HG02610 (cell line): ENCODE measurements around the gene ZNF175.

Experiments
- ATAC-seq: cut with Tn5 transposase; IDR thresholded peaks from one replicate; pipeline ENCODE4 v1.9.1; 2021; ENCODE audit warnings: mild to moderate bottlenecking, moderate library complexity; ENCODE audit not compliant: unreplicated experiment

The ZNF175 gene

DNA sequence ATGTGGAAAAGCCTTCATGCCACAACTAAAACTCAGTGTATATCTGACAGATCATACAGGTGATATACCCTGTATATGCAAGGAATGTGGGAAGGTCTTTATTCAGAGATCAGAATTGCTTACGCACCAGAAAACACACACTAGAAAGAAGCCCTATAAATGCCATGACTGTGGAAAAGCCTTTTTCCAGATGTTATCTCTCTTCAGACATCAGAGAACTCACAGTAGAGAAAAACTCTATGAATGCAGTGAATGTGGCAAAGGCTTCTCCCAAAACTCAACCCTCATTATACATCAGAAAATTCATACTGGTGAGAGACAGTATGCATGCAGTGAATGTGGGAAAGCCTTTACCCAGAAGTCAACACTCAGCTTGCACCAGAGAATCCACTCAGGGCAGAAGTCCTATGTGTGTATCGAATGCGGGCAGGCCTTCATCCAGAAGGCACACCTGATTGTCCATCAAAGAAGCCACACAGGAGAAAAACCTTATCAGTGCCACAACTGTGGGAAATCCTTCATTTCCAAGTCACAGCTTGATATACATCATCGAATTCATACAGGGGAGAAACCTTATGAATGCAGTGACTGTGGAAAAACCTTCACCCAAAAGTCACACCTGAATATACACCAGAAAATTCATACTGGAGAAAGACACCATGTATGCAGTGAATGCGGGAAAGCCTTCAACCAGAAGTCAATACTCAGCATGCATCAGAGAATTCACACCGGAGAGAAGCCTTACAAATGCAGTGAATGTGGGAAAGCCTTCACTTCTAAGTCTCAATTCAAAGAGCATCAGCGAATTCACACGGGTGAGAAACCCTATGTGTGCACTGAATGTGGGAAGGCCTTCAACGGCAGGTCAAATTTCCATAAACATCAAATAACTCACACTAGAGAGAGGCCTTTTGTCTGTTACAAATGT, 16.4 kb downstream of the ZNF175 start:
- ATAC-seq = no peak

GRCh38 chr19:51589511-51589910, 18.4 kb downstream of the ZNF175 start:
- no peak for ATAC-seq

GRCh38 chr19:51590441-51590840, 19.4 kb downstream of the ZNF175 start:
- no peak for ATAC-seq

DNA sequence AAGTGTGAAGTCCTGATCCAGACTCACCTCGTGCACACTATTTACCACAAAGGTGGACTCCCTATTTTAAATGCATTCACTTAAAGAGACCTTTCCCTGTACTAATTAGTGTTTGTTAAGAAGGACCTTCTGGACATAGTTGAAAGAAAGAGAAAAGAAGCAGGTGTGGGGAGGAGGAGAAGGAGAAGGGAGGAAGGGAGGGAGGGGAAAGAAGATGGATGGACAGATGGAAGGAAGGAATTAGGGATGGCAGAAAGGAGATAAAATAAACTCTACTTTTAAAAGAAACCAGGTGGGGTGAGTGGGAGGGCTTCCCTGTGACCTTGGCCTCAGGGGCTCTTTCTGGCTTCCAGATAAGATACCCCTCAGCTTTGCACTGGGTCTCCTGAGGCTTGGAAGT, 21.4 kb downstream of the ZNF175 start:
- no peak for ATAC-seq

DNA sequence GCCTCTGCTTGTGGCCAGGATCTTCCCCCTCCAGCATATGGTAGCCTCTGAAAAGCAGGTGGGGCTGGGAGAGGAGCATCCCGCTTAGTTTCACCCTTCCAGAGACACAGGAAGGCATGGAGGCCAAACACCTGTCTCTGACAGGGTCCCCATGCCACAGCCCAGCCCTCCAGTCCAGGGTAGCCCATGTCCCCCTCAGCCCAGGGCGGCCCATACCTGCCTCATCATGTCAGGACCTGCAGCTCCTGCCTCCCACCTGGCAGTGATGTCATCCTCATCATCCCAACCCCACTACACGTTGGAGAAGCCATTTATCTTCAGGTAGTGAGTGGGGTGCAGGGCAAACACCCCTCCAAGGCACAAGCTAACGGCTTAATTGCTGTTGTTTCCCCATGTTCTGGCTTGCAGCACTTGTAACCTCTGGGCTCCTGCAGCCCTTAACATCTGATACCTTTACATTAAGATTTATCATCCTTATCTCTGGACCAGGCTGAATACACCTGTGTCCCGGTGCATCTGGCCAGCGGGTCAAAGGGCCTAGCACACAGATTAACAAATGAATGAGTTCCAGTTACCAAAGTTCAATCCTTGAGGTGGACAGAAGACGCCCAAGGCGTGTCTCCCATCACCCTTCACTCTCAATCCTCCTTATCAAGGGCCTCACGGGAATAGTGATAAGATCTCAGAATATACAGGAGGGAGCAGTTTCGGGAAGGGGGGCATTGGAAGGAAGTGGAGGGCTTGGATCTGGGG, 22.2 kb downstream of the ZNF175 start:
- ATAC-seq = no peak

- ATAC-seq = peak; percentile 91
Measured at GRCh38 chr19:51593969-51594773, 23.1 kb downstream of the ZNF175 start.

DNA sequence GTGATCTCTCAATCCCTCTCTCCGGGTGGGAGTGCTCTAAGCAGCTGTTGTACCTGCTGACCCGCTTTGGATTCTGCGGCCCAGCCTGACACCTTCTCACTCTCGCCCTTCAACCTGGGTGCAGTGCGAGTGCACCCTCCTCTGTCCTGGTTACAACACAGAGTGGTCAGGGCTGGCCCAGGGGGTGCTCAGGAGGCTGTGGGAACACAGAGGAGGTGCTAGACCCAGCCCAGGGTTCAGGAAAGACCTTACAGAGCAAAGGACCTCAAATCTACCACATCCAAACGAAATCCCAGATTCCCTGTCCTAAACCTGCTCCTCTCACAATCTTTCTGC, 23.7 kb downstream of the ZNF175 start:
- no peak for ATAC-seq

- no peak for ATAC-seq
Measured at GRCh38 chr19:51595190-51596175, 24.4 kb downstream of the ZNF175 start.

DNA sequence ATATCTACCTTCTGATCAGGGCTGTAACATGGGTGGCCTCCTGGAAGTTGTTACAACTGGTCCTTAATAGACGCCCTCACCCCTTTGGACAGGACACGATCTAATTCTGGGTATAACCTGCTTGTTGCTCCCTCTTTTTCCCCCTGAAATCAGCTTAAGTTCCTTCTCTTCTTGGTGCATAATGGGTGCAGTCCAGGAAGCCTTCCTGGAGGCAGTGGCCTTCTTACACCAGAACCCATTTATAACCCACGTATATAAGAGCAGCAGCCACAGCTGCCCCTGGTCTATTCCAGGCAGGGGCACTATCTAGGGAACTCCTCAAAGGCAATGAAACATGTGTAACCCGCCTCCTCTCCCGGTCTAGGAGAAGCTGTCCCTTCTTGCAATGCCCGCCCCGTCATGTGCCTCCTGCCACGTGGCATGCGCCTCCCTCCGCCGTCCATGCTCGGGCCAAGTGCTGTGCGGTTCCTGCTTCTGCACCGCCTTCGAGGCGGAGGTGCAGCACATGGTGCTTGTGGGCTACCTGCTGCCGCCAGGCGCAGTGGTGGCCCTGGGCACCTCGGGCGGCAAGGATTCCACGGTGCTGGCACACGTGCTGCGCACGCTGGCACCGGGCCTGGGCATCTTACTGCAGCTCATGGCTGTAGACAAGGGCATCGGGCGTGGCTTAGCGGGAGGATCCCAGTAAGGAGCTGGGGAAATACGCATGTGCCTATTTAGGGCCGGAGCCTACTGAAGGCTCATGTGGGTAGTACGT, 27.3 kb downstream of the ZNF175 start:
- no peak for ATAC-seq

- ATAC-seq = no peak
Measured at GRCh38 chr19:51599084-51599483, 28.0 kb downstream of the ZNF175 start.

- no peak for ATAC-seq
Measured at GRCh38 chr19:51600940-51601580, 30.0 kb downstream of the ZNF175 start.

- no peak for ATAC-seq
Measured at GRCh38 chr19:51602189-51602854, 31.2 kb downstream of the ZNF175 start.

- ATAC-seq = peak; percentile 86
Measured at GRCh38 chr19:51607077-51607476, 36.0 kb downstream of the ZNF175 start.

- no peak for ATAC-seq
Measured at GRCh38 chr19:51607920-51608562, 37.0 kb downstream of the ZNF175 start.

DNA sequence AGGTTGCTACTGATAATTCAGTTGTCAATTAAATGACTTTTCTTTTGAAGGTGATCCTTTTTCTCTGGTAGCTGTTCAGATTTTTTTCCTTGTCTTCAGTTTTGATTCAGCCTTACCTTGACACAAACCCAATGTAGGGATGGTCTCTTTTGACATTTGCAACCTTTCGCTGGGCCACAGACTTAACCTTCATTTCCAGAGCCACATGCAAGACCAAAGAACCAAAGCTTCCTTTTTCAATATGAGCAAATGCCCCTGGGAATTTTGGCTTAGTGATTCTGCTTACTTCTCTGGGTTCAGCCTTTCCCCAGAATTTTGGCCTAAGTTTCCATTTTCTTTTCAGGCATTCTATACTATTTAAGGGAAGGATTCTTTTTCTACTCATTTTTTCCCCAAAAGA, 39.5 kb downstream of the ZNF175 start:
- no peak for ATAC-seq

DNA sequence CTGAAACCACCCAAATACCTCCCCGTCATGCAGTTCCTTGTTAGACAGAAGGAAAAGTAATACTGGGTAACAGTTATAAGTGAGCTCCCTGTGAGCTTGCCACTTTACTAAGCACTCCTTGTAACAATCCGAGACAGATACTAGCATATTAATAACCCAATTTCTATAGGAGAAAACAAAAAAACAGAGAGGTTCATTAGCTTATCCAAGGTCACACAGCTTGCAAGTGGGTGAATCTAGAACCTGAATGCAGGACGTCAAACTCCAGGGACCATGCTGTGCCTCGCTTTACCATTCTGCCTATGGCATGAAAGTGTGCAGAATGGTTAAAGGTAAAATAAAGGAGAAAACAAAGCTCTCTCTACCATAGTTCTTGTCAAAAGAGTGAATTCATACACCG, 43.7 kb downstream of the ZNF175 start:
- ATAC-seq = no peak

DNA sequence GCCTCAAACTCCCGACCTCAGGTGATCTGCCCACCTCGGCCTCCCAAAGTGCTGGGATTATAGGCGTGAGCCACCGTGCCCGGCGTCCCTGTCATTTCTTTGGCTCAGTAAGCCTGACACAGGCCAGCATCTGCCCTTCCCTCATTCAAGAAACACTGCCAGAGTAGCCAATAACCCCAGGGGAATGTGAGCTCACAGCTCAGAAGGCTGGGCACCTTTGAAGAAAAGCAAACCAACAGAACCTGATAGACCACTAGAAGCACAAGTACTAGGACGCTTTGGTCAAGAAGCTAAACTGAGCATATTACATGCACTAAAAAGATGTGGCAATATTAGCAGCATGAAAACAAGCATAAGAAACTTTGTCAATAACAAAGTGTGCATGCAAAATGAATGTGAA, 44.9 kb downstream of the ZNF175 start:
- no peak for ATAC-seq

- ATAC-seq = no peak
Measured at GRCh38 chr19:51621178-51621577, 50.1 kb downstream of the ZNF175 start.
